ENCODE measurements around the gene ADCY6. TPM values are rescaled to one million over a fixed set of nuclear protein-coding genes. Genes with fewer than 3 reads are reported as not detected.

The ADCY6 gene
- total RNA-seq, 1 donor from 2014 or later, result 69.2 TPM

DNA sequence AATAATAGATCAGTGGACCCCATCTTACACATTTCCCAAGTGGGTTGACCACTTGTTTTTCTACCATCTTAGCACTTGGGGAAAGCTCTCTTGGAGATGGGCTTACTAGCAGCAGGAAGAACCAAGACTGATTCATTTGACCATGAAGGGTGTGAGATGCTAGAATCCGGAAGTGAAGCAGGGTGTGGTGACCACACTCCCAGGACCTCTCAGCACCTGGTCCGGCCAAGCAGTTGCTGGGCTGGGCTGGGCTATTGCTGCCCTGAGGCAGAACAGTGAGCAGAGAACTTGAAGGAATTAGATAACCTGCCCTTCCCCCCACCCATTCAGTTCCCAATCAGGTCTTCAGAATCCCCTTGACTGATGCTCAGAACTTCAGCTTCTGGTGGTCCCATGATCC is 24.4 kb downstream of the ADCY6 start:
- DNase-seq (ENCODE audit: low spot score in 2 of 2, unreplicated experiment in 2 of 2), result no peak
- no peak overlapping the region for H3K27ac Mint-ChIP-seq
- TF ChIP-seq, protein P1, sequence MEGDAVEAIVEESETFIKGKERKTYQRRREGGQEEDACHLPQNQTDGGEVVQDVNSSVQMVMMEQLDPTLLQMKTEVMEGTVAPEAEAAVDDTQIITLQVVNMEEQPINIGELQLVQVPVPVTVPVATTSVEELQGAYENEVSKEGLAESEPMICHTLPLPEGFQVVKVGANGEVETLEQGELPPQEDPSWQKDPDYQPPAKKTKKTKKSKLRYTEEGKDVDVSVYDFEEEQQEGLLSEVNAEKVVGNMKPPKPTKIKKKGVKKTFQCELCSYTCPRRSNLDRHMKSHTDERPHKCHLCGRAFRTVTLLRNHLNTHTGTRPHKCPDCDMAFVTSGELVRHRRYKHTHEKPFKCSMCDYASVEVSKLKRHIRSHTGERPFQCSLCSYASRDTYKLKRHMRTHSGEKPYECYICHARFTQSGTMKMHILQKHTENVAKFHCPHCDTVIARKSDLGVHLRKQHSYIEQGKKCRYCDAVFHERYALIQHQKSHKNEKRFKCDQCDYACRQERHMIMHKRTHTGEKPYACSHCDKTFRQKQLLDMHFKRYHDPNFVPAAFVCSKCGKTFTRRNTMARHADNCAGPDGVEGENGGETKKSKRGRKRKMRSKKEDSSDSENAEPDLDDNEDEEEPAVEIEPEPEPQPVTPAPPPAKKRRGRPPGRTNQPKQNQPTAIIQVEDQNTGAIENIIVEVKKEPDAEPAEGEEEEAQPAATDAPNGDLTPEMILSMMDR (IDR thresholded peaks at IDR 0.05; ENCODE audit: unreplicated experiment), result no peak
- H3K36me3 Mint-ChIP-seq, result peaks cover 13% of the 10 kb centered on the region
- no peak overlapping the region for H3K4me3 Mint-ChIP-seq
- no peaks in the 10 kb centered on the region for H3K27me3 Mint-ChIP-seq (ENCODE audit: low read depth)
- H3K4me1 Mint-ChIP-seq, result no peaks in the 10 kb centered on the region
- no peaks in the 10 kb centered on the region for H3K9me3 Mint-ChIP-seq

DNA sequence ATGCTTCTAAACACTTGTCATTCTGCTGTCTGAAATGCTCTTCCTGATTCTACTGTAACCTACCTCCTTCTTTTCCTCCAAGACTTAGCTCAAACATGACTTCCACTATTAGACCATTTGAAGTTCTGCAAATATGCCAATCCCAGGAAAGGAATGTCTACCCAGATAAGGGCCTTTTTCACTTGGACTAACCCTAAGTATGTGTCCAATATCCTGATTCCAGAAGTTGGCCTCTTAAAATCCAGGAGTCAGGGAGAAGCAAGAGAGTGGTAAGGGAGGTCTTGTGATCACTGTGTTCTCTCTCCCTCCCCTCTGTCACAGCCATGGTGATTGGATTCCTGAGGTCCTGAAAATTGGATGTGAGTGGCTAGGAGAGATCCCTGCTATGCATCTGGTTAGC is 30.2 kb downstream of the ADCY6 start:
- TF ChIP-seq, protein P1 (IDR thresholded peaks at IDR 0.05; ENCODE audit: unreplicated experiment), result no peak
- no peak overlapping the region for H3K4me3 Mint-ChIP-seq
- H3K27me3 Mint-ChIP-seq (ENCODE audit: low read depth), result no peaks in the 10 kb centered on the region
- H3K27ac Mint-ChIP-seq, result no peak overlapping the region
- no peak for DNase-seq (ENCODE audit: low spot score in 2 of 2, unreplicated experiment in 2 of 2)
- no peaks in the 10 kb centered on the region for H3K4me1 Mint-ChIP-seq
- H3K9me3 Mint-ChIP-seq, result no peaks in the 10 kb centered on the region
- H3K36me3 Mint-ChIP-seq, result no peaks in the 10 kb centered on the region

DNA sequence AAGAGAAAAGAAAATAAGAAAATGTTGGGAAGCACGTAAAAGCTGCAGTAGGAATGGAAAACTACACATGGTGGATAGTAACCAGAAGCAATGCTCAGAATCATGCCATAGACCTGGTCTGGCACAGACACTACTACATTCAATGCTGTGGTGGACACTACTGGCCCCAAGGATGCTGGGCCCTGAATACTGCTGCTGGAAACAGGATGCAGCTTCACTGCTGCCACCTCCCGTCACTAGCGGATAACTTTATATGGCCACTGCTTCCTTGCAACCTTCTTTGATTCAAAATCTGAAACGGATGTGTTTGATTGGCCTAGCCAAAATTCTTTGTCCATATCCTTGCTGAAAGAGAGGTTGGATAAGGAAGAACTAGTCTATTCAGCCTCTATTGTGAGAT is 30.7 kb downstream of the ADCY6 start:
- Mint-ChIP-seq H3K4me1 (peaks cover 2% of the 10 kb centered on the region), H3K27ac (no peak overlapping the region), H3K27me3 (ENCODE audit: low read depth) (no peaks in the 10 kb centered on the region), H3K36me3 (no peaks in the 10 kb centered on the region), H3K9me3 (no peaks in the 10 kb centered on the region), H3K4me3 (no peak overlapping the region)
- TF ChIP-seq, protein P1 (IDR thresholded peaks at IDR 0.05; ENCODE audit: unreplicated experiment), result no peak
- no peak for DNase-seq (ENCODE audit: low spot score in 2 of 2, unreplicated experiment in 2 of 2)

DNA sequence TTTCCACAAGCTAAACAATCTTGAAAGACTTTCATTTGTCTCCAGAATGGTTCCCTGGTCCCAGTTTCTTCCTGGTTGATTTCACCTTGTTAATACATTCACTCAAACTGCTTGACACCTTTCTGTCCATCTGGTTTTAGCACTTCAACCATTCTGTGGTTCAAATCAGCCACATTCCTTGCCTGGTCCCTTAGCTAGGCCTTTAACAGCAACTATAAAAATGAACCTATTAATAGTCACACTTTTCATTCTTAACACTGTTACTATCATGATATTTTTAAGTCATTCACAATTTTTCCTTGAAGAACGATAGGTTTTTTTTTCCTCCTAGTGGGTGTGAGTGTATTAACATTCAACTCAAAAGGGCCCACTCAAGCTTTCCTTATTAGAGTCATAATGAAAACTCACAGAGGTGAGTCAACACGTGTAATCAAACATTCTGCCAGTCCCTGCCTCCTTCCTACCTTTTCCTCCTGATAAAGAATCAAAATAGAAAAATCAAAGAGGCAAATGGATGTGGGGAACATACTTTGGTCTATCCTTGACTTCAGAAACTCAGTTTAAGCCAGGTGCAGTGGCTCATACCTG is 38.0 kb downstream of the ADCY6 start:
- Mint-ChIP-seq H3K27me3 (ENCODE audit: low read depth) (peaks cover 3% of the 10 kb centered on the region), H3K27ac (no peak overlapping the region), H3K9me3 (no peaks in the 10 kb centered on the region), H3K36me3 (no peaks in the 10 kb centered on the region), H3K4me1 (peaks cover 3% of the 10 kb centered on the region), H3K4me3 (no peak overlapping the region)
- TF ChIP-seq, protein P1 (IDR thresholded peaks at IDR 0.05; ENCODE audit: unreplicated experiment), result no peak
- DNase-seq (ENCODE audit: low spot score in 2 of 2, unreplicated experiment in 2 of 2), result no peak

DNA sequence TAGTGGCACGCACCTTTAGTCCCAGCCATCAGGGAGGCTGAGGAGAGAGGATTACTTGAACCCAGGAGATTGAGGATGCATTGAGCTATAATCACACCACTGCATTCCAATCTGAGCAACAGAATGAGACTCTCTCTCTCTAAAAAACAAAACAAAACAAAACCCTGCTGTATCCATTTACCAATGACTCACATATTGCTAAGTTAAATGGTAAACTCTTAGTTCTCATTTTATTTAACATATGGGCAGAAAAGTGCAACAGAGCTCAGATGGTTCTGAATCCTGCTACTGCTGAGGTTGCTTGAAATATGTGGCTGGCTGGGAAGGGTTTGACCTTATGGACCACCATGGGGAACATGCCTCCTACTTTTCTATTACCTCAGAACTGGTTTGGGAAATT is 38.7 kb downstream of the ADCY6 start:
- no peak overlapping the region for H3K27ac Mint-ChIP-seq
- H3K27me3 Mint-ChIP-seq (ENCODE audit: low read depth), result peaks cover 3% of the 10 kb centered on the region
- no peaks in the 10 kb centered on the region for H3K36me3 Mint-ChIP-seq
- TF ChIP-seq, protein P1 (IDR thresholded peaks at IDR 0.05; ENCODE audit: unreplicated experiment), result no peak
- peaks cover 3% of the 10 kb centered on the region for H3K4me1 Mint-ChIP-seq
- H3K9me3 Mint-ChIP-seq, result no peaks in the 10 kb centered on the region
- no peak overlapping the region for H3K4me3 Mint-ChIP-seq
- DNase-seq (ENCODE audit: low spot score in 2 of 2, unreplicated experiment in 2 of 2), result no peak
